ENCODE data around the gene RASA3. TPM values are rescaled to one million over a fixed set of nuclear protein-coding genes. Genes with fewer than 3 reads are reported as not detected.
"Not testable (repeated sequence)": the region's sequence is repeated elsewhere in the genome, so short reads cannot be mapped to it uniquely, and the experiment has no call there.

The RASA3 gene
- polyA plus RNA-seq, 1 donor = 11.5 TPM

DNA sequence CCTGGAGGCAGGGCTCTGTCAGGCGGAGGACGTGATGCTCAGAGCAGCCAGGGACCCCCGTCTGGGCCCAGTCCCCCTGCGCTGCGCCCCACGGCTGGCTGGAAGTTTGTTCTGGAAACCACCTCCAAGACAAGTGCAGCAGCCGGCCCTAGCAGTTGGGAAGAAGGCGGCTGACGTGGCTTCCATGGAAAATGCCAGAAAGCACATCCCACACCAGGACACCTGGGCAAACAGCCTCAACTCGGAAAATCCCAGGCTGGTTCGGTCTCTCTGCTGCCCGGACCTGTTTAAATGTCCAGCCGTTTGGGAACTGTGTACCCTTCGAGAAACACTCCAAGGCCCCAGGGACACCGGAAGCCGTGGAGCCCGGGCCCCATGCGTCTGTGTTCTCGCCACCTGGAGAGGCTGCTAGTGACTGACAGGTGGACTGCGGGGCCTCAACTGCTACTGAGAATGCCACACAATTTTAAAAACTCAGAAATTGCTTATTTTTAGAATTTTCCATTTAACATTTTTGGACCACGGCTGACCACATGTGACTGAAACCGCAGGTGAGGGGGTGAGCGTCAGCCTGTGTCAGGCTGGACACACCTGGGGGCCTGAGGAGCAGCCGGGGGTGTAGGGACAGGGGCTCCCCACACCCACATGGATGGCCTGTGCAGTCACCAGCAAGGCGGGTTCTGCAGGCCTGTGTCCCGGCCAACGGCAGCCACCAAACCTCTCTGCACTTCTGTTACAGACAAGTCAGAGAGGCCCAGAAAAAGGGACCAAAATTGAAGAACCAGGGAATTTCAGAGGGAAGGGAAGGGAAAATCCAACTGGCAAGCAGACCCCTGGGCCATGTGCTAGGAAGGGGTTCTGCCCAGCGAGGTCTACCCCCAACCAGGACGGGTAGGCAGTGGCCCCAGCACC, 31.7 kb downstream of the RASA3 start:
- DNase-seq = no peak

DNA sequence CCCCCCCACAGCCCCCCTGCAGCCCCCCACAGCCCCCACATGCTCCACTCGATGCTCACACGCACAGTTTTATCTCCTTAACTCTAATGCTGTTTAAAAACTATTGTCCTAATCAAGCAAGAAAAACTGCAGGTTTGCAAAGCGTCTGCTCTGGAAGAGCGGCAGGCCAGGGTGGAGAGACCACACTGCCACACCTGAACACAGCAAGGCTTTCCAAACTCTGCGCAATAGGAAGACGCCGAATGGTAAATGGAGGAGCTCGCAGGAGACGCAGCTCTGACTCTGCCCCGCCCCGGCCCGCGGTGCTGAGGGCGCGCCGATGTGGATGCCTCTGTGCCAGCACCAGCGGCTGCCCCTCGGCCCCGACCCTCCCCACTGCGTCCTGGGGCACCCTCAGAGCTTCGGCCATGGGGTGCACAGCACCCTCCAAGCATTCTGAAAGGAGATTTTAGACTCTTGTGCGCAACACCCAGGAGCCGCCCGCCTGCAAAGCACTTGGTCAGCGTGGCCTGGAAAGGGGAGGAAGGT, 32.4 kb downstream of the RASA3 start:
- DNase-seq = no peak

DNA sequence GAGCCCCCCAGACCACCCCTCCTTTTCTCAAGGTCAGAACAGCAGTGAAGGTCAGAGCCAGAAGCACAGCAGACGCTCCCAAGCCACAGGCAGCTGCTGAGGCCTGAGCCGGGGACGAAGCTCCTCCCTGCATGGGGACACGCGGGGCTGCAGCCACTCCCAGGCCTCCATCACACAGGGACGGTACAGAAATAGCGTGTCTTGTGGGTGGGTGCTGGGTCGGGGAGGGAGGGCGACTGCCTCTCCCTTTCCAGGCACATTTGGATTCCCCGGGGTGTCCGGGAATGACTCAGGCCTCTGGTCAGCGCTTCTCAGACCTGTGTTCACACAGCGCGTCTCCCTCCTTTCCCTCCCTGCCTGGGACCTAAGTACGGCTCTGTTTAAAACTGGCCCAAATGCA, 33.2 kb downstream of the RASA3 start:
- DNase-seq = no peak

DNA sequence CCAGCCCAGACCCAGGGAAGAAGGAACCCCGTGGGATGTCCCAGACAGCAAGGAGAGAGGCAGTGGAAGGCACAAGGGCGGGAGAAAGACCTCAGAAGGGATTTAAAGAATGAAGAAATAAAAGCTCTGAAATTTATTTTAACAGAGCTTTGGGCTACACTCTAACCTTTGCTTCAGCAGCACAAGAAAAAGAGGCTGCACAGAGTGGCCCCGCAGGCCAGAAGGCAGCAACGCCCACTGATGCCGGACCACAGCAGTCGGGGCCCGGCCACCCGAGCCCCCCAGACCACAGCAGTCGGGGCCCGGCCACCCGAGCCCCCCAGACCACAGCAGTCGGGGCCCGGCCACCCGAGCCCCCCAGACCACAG, 33.8 kb downstream of the RASA3 start:
- DNase-seq = not testable (repeated sequence)

DNA sequence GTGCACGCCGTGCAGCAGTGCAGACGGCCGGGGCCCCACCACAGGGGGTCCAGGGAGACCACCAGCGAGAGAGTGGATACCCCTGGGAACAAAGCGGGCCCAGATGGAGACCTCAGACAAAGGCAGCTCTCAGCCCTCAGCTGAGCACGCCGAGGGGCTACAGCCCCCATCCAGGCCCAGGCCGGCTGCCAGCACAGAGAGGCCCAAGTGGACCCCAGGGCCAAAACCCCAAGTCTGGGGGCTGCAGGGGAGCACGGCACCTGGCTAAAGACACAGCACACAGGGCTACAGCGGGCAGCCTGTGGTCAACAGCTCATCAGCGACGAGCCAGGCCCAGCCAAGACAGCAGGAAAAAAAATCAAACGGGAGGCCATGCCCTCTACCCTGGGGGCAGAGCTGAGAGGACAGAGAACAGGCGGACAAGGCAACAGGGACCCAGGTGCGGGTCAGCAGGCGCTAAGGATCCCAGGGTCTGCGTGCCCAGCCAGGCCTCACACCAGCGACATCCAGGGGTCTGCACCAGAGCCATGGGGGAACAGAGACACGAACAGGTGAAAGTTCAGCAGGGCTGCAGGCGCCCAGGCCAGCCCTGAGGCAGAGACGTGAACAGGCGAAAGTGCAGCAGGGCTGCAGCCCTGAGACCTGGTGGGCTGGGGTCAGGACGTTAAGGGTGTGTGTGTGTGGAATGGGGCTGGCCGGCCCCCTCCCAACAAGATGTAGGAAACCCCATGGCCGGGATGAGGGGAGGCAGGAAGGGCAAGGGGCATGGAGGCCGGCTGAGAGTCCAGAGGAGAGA, 34.3 kb downstream of the RASA3 start:
- DNase-seq = no peak

DNA sequence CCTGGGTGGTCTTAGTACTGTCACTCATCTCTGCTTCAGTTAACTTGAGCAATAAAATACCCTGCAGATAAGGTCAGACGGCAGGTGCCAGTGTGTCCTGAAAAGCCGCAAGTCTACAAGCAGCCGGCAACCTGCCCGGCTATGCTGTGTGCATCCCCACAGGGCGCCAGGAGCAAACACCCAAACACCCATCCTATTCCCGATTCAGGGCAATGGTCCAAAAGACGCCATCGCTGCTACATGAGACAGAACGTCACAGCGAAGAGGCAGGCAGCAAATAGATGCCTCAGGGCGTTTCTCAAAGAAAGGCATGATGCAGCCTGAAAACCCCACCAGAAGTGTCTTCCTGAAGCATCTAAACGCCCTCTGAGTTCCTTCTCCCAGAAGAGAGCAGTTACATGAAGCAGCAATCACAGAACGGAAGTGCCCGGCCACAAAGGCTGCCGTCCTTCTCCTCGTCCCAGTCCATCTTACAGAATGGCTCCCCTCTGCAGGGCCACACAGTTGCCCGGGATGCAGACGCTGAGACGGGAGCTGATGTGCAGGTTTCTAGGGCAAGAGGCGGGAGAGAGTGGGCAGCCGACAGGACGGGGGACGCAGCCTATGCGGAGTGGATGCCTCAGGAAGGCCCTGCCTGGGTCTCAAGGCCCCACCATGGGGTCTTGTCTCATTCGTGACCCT, 35.1 kb downstream of the RASA3 start:
- no peak for DNase-seq

DNA sequence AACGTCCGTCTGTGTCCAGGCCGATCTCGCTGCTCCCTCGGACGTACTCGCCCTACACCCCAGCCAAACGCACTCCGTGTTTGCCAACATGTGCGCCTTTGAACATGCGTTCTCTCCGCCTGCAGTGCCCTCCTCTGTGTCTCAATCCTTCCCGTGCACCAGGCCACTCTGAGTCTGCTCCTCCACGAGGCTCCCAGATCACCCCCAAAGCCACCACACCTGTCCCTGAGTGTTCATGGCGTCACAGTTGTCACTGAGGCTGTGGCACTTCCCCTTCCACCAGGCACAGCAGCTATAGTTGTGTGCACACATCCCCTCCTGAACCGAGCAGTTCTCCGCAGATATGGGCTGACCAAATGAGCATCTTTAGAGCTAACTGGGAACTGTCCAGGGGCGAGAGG, 35.6 kb downstream of the RASA3 start:
- no peak for DNase-seq

DNA sequence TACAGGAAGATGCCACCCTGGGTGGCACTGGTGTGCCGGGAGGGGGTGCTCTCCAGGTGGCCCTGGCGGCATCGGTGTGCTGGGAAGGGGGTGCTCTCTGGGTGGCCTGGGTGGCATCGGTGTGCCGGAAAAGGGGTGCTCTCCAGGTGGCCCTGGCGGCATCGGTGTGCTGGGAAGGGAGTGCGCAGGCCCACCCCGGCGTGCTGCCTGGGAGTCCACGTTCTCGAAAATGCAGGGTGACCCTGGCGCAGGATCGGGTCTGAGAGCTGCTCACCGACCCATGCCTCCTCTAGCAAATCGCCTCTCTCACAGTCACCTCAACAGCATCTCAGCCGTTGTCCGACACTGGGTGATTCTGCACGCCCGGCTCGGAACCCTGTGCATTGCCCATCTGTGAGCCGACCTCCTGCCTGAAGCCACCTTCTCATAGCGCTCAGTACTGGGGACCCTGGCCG, 36.4 kb downstream of the RASA3 start:
- no peak for DNase-seq

DNA sequence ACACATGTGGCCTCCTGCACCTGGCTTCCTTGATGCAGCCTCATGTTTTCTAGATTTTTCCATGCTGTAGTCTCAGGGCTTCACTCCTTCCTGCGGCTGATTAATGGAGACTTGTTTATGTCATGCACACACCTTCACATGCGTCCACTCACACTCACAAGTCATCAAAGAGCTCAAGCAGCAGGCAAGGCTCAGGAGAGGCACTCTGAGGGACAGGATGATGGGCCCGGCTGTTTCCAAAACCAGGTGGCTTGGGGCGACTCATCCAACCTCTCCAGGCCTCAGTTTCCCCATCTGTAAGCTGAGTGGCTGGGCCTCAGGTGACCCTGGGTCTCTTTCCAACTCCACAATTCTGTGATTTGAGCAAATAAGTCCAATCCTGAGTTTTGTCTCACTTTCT, 36.9 kb downstream of the RASA3 start:
- DNase-seq = no peak

DNA sequence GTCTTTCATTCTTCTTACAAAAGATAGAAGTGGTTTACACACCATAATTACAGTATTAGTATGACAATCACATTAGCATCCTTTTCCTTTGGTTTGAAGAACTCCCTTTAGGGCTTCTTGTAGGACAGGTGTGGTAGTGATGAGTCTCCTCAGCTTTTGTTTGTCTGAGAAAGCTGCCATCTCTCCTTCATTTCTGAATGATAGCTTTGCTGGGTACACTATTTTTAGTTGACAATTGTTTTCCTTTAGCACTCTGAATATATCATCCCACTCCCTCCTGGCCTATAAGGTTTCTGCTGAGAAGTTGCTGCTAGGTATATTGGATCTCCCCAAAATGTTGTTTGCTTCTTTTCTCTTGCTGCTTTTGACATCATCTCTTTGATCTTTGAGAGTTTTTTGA, 39.3 kb downstream of the RASA3 start:
- no peak for DNase-seq

DNA sequence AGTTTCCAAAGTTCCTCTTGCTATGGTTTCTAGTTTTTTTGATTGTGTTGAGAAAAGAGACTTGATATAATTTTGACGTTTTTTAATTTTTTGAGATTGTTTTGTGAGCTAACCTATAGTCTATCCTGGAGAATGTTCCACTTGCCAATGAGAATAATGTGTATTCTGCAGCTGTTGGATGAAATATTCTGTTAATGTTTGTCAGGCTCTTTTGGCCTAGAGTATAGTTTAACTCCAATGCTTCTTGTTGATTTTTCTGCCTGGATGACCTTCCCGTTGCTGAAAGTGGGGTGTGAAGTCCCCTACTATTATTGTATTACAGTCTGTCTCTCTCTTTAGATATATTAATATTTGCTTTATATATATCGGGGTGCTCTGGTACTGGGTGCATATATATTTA, 40.0 kb downstream of the RASA3 start:
- no peak for DNase-seq

DNA sequence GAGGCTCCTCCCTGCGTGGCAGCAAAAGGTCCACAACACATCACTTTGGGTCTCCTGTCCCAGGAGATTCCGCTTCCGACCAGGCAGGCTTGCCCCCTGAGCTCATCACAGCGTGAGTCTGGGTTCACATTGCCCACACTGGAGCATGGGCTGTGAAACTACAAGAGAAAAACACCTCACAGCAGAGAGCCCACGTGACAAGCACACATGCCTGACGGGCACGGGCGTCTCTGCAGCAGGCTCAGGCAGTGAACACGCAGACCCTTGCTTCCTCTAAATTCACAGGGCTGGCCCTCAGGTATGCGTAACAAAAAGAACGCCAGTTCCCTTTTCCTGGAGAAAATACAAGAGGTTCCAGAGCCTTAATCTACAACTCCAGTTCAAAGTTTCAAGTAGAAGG, 41.9 kb downstream of the RASA3 start:
- DNase-seq = no peak

DNA sequence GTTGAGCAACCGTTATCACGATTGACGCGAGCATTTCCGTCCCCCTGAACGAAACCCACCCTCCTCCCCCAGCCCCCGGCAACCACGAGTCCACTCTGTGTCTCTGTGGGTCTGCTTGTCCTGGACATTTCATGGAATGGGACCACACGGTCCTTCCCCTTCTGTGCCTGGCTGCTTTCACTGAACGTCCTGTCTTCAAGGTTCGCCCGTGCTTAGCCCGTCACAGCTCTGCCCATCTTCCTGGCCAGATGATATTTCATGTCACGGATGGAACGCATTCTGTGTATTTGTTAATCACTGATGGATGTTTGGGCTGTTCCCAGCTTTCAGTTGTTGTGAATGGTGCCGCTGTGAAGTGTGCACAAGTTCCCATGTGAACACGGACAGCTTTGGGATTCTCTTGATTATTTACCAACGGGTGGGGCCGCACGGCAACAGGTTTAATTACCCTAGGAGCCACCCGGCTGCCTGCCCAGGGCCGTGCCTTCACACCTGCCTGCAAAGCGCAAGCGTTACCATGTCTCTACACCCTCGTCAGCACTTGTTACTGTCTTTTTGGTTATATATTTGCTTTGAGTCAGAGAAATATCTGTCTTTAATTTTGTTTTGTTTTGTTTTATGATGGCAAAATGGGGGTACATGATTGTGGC, 42.5 kb downstream of the RASA3 start:
- no peak for DNase-seq

DNA sequence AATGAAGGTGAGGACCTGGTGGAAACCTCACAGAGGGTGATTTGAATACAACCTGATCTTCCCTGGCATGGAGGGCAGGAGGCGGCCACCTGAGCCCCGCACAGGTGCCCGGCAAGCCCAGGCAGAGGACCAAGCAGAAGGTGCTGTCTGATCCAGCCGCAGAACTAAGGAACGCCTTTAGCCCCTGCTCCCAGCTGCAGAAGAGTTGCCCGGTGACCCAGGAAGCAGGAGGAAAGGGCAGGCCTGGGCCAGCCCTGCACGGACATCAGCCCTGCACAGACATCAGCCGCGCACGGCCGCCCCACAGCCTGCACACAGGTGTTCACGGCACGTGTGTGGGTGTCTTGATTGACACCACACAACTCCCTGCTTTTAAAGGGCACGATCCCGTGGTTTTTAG, 43.1 kb downstream of the RASA3 start:
- no peak for DNase-seq

DNA sequence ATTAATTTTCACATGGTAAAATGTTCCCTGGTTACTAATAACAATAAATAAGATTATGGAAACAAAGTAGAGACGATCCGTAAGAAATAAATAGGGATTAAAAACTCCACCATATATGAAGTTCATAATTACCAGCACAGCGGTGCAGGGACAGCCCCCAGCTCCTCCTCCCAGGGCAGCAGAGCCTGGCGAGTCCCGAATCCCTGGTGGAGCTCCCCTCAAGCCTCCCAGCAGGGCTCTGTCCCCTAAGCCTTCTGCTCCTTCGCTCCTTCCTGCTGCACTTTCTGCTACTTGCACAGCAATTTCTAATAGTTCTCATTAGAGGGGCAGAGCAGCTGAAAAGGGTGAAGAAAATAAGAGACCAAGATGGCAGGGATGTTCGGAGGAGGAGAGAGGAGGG, 43.6 kb downstream of the RASA3 start:
- DNase-seq = no peak

DNA sequence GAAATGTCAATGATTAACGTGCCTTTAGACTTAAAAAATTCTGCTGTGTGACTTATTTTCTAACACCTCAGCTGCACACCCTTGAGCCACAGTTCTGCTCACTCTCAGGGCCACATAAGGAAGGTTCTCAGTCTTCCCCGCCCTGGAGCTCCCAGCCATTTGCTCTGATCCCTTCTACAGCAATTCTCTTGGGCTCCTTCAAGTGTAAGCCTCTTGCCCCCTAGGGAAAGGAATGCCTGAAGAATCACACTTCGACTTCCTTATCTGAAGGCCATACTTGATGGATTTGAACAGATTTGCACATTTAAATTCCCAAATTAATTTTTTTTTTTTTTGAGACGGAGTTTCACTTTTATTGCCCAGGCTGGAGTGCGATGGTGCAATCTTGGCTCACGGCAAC, 44.2 kb downstream of the RASA3 start:
- DNase-seq = no peak

DNA sequence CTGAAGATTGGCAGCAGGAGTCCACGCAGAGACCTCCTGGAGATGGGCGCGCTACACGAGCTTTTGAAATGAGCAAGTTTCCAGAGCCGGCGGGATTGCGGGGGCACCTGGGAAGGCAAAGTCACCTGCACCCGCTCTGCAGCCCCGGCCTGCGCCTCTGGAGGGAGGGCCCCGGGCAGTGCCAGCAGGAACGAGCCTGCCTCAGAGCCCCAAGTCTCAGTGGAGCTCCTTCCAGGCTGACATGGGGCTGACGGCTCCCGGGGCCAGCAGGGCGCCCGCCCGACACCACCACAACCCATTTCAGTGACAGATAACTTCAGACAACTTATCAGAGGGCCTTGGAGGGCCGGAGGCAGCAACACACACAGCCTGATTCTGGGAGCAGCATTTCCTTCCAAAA, 45.0 kb downstream of the RASA3 start:
- no peak for DNase-seq

DNA sequence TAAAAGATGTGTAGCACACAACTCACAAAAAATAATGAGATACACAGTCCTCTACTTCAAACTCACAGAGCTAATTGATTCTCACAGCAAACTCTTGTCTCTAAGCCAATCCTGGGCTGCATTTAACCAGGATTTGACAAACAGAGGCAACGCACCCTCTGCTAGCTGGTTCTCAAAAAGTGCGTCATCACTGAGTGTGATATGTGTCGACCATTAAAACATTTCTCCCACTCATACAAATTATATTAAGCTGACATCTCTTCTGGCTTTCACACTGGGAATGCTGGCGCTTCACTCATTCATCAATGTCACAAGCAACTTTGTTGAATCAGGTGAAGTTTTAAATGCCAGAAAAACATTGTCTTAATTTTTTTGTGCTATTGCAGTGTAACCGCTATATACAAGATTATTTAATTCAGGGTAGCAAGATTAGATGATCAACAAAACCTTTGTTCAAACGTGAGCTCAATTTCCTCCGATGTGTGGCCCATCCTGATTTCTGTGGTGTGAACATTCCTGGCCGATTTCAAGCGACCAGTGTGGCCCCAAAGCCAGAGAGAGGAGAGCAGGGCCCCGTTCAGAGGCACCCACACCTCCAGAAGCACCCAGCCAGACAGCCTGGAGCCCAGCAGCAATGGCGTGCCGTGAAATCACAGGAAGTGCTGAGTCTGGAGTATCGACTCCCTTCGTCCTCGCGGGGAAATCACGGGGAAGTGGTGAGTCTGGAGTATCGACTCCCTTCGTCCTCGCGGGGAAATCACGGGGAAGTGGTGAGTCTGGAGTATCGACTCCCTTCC, 49.4 kb downstream of the RASA3 start:
- no peak for DNase-seq

DNA sequence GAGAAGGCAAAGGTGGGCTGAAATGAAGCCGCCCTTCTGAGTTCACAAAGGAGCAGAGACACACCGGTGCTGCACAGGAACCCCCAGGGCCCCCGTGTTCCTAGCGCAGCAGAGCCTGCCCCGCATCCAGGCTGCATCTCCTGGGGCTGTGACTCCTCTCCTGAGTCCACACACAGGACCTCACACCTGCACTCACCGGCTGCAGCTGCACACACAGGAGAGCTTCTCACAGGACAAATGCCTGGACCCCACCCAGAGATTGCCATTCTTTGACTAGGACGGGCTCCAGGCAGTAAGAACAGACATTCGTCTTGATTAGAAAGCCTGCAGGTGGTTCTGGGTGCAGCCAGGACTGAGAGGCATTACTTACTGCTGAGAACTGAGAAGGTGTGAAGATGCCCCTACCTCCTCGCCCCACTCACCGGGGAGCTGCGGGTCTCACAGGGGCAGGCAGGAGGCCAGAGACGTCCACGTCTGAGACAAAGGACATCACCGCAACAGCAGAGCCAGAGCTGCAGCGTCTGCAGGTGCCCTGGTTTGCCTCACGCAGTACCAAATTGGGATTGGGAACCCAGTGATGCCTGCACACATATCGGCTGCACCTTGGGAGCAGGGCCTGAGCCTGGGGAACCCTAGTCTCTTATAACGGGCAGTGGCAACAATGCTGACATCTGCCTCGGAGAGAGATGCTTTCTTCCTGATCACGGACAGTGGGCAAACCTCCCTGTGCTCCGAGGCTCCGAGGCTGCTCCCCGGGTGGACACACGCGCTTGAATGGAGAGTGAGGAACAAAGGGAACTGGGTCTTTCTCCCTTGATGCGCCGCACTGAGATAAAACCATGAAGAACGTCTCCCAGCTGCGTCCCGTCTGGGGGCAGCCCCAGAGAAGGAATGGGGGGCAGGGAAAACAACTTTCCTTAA, 50.4 kb downstream of the RASA3 start:
- DNase-seq = no peak

All from left kidney (tissue), 2 donors.